ENCODE measurements around the gene PCMT1.
"Not testable (repeated sequence)": the region's sequence is repeated elsewhere in the genome, so short reads cannot be mapped to it uniquely, and the experiment has no call there.

The PCMT1 gene

DNA sequence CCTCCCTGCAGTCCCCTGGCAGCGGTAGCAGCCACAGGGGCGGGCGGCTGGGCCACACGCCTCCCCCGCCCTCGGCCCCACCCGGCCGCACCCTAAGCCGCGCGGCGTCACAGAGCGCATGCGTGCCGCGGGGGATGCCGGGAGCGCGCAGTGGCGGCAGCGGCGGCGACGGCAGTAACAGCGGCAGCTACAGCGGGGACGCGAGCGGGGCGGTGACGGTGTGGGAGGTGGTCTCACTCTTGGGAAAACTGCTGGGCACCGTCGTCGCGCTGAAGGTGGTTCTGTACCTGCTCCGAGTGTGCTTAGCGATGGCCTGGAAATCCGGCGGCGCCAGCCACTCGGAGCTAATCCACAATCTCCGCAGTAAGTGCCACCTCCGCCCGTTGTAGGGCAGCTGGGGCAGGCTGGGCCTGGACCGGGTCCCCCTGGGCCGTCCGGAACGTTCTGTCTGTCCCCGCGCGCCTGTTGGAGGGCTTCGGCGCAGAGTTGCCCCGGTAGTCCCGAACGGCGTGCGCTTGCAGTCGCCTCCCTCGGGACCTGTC lies at the start of gene PCMT1:
Gene PCMT1, plus strand, starts transcription at position 148 of the 542 bp plus-strand sequence. Its CDS starts 161 bp downstream, at position 309.
- DNase-seq (ENCODE audit: low spot score) (peak; percentile 81), FAIRE-seq (no peak)

- DNase-seq (ENCODE audit: low spot score) (no peak), FAIRE-seq (no peak)
Observed at GRCh38 chr6:149701714-149702113, 47.8 kb upstream of the PCMT1 start.

DNA sequence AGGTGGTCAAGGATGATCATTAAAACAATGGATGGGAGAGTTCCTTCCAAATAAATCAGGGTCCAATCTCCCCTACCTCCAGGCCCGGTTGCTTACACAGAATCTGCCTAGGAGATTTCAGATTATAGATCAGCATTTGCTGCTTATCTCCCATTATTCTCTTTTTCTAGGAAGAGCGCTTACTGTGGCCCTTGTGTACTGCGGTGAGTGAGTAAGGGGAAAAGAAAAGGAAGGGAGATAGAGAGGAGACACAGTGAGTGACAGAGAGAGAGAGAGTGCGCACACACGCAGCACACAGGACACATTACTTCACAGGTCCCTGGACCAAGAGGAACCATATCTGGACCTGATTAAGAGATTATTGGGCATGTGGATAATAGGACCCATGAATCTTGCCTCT lies 37.8 kb upstream of the PCMT1 start:
- no peak for FAIRE-seq
- no peak for DNase-seq (ENCODE audit: low spot score)

DNA sequence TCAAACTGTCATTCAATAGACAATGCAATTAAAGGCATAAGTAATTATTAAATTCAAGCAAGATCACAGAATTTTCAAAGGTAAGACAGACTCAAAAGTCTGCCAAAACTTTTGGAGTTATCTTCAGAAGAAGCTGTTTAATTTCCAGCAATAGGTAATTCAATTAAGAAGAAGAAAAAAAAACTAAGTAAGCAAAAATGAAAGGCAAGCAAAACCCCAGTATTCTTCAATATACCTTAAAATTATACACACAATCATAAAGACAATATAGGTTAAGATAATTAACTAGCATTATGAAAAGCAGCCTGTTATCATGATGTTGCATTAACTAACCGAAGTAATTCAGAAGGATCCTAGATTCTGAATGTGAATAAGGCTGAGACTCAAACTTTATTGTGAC lies 35.1 kb upstream of the PCMT1 start:
- no peak for FAIRE-seq
- no peak for DNase-seq (ENCODE audit: low spot score)

- DNase-seq (ENCODE audit: low spot score) (no peak), FAIRE-seq (no peak)
Observed at GRCh38 chr6:149716181-149716963, 33.2 kb upstream of the PCMT1 start.

- DNase-seq (ENCODE audit: low spot score) (no peak), FAIRE-seq (no peak)
Observed at GRCh38 chr6:149717255-149717587, 32.3 kb upstream of the PCMT1 start.

DNA sequence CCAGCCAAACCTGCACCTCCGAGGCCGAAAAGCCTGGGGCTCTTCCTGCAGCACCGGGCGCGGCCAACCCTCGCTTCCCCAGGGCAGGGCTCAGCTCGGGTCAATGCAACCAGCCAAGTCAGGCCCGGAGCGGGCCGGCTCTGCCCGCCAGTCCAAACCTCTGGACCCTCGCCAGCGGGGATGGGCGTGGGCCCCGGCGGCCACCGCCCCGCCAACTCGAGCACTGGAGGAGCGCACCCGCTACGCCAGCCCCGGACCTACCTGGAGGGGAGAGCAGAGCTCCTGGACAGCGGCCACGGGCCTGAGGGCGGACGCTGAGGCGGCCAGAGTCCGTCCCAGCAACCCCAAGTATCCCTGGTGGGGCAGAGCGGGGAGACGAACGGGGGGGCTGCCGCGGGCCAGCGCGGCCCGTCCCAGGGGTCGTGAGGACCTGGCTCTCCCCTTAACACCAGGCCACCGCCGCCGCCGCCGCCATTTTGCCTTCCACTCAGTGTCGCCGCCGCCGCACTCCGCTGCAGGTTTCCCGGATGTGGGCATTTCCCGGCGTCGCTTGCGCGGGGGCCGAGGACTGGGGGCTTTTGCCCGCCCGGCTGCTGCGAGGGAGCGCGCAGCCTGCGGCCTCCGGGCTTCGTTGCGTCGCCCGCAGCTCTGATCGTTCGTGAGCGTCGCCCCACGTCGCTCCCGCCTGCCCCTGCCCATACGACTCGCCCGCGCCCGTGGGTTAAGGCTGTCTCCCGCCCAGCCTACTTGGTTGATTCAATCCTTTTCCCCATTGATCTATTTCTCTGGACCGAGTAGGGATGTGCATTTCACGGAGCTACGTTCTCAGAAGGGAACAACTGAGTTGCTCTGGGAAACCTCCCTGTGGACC lies 31.7 kb upstream of the PCMT1 start, which contains the start of gene LATS1:
Gene LATS1, minus strand, starts transcription at position 514 of the 871 bp plus-strand sequence. CDS start 15,975 bp downstream, outside the sequence.
- peak; percentile 58 for DNase-seq (ENCODE audit: low spot score)
- FAIRE-seq: no peak

GRCh38 chr6:149719531-149719930 lies 30.0 kb upstream of the PCMT1 start:
- FAIRE-seq (no peak), DNase-seq (ENCODE audit: low spot score) (no peak)

DNA sequence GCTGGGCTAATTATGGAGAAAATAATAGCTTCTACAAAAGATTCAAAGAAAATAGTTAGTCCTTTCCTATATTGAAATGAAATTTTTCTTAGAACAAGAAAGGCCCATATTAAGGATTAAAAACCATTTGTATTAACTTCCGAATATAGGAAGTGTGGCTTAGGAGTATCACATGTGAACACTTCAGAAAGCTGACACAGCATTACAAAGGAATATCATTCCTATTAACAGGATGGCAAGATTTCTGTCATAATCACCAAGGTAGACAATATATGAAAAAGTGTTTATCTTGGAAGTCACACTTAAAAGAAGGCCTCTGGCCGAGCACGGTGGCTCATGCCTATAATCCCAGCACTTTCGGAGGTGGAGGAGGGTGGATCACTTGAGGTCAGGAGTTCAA lies 26.3 kb upstream of the PCMT1 start:
- FAIRE-seq (no peak), DNase-seq (ENCODE audit: low spot score) (no peak)

- FAIRE-seq (no peak), DNase-seq (ENCODE audit: low spot score) (peak; percentile 9)
Observed at GRCh38 chr6:149723771-149724417, 25.6 kb upstream of the PCMT1 start.

DNA sequence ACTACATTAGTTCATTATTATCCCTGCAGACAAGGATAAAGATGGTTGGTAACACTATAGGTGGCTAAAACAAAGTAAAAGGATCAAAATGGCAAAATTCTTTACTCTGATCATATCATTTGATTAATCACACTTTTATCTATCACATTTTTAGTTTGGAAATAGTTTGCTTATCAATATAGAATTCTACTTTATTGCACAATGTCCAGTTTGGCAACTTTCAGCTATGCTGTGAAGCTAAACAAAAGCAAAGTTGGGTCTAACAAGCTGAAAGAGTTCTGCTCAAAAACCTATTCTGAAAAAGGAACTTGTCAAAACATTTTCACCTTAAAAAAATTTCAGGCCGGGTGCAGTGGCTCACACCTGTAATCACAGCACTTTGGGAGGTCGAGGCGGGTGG lies 23.8 kb upstream of the PCMT1 start:
- FAIRE-seq (no peak), DNase-seq (ENCODE audit: low spot score) (no peak)

DNA sequence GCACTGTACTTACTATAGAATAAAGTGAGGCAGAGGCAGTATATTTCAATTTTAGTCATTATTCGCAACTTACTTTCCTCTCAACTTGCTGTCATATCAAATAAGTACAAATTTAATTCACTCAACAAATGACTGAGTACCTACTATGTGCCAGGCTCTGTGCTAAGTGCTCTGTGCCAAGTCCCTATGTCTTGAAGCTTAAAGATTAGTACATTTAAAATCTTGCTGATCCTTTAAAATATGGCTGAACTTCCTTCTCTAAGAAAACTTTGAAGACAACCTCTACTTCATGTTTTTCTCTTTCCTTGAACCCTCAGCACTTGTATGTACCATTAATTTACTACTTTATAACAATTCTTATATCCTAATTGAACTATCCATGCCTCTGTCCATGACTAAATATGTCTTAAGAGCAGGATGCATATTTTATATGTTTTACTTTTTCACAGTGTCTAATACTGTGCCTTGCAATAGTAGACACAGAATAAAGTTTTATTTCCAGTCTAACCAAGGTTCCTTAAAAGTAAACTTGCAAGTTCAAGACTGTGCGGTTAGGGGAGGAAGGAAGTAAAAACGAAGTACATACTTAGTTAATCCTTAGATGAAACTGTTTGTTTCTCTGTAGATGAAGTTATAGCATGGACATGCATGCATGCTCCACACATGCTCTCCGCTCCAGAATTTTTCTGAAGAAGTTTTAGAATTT lies 21.6 kb upstream of the PCMT1 start:
- DNase-seq (ENCODE audit: low spot score) (no peak), FAIRE-seq (no peak)

DNA sequence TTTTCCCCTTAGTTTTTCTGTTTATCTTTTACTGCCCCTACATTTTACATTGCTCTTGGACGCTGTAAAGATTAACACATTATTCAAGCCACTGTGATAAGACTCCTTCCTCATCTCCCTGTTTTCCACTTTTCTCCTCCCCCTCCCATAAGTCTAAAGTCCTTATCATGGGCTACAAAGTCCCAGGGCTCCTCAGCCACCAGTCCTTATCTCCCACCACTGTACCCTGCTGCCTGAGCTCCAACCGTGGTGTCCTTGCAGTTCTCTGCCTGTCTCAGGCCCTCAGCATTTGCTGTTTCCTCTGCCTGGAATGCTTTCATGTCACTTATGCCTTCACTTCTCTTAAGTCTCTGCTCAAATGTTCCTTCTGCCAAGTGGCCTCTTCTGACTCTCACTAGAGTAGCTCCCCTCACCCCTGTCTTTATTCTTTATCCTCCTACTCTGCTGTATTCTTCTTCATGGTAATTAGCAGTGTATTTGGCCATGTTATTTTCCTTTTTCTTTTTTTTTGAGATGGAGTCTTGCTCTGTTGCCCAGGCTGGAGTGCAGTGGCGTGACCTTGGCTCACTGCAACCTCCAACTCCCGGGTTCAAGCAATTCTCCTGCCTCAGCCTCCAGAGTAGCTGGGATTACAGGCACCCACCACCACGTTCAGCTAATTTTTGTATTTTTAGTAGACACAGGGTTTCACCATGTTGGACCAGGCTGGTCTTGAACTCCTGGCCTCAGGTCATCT lies 20.9 kb upstream of the PCMT1 start:
- DNase-seq (ENCODE audit: low spot score) (no peak), FAIRE-seq (no peak)

- DNase-seq (ENCODE audit: low spot score): no peak
- FAIRE-seq: no peak
Observed at GRCh38 chr6:149729824-149730223, 19.7 kb upstream of the PCMT1 start.

DNA sequence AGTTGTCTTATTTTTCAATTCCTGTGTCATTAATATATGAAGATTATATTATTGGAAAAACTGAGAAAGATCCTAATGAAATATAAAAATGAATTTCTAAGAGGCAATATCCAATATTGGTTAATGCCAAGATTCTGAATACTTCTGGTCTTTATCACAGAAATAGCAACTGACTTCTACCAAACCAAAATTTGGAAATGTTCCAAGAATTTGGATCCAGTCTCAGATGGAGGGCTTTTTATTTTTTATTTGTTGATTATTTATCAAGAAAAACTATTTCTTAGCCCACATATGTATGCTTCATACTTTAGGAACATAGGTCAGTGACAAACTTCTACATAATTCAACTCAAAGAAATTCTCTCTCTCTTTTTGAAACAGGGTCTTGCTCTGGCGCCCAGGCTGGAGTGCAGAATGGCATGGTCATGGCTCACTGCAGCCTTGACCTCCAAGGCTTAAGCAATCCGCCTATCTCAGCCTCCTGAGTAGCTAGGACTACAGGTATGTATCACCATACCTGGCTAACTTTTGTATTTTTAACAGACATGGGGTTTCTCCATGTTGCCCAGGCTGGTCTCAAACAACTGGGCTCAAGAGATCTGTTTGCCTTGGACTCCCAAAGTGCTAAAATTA lies 16.3 kb upstream of the PCMT1 start:
- FAIRE-seq: no peak
- DNase-seq (ENCODE audit: low spot score): no peak

- DNase-seq (ENCODE audit: low spot score): no peak
- FAIRE-seq: no peak
Observed at GRCh38 chr6:149734915-149735314, 14.6 kb upstream of the PCMT1 start.

DNA sequence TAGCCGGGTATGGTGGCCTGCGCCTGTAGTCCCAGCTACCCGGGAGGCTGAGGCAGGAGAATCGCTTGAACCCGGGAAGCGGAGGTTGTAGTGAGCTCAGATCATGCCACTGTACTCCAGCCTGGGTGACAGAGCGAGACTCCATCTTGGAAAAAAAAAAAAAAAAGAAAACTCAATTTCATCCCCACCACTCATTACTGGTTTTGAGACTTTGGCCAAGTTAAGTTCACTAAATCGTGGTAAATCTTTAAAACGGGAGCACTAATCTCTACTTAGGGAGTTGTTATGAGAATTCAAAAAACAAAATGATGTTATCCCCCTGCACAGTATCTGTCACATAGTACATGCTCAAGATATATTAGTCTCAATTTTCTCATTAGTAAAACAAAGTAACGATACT lies 4.3 kb upstream of the PCMT1 start:
- not testable (repeated sequence) for DNase-seq (ENCODE audit: low spot score); FAIRE-seq

DNA sequence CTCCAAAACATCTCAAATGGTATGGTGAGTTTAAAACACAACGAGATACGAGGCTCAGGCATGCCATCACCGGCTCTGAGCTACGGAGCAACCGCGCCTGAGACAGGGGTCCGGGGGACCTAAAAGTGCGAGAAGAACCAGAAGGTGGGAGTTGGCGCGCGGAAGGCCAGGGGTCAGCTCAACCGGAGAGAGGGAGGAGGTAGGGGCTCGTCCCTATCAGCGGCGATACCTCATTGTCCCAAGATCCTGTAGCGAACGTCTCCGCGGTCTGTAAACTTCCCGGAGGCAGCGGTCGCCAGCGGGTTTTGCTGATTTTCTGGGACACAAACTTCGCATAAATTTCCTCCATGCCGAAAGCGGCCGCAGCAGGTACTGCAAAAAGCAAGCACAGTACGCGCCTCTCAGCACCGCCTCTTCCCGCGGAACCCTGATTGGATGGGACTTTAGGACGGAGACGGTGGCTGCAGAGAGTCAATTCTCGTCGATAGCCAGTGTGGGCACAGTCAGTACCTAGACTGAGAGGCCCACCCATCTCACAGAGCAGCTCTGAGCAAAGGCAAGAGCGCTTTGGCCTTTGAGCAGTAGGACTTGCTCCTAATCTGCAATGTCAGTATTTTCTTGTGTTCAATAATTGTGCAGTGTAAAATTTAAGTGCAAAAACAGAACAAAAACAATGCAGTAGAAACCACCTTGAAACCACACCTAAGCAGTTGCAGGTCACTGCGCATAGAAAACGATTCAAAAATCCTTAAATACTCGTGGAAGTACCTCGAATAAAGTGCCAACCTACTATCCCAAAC lies 3.2 kb upstream of the PCMT1 start, which contains the start of gene NUP43:
Gene NUP43, minus strand, starts transcription at position 383 of the 800 bp plus-strand sequence. Its CDS starts 34 bp downstream, at position 349.
- DNase-seq (ENCODE audit: low spot score) (peak; percentile 85), FAIRE-seq (no peak)

DNA sequence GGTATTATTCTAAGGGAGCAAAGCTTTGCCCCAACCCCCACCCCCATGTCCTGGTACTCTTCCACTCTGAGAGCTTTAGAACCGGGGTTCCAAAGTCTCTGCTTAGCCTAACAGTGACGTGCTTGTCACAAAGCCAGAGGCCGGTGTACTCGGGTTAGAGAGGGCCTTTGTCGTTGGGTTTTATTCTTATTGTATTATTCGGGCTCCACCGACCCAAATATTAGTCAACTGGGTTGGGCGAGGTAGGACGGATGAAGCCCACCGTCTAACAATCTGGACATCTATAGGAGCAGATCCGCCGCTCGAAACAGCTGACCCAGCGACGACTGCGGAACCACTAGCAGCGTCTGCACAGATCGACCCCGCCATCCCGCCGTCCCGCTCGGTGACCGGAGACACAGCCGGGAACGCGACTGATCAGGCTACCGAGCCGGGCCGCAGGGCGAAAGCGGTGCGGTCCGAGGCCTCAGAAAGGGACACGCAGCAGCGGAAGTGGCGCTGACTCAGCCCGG lies 403 bp upstream of the PCMT1 start:
- FAIRE-seq; DNase-seq (ENCODE audit: low spot score): not testable (repeated sequence)
